Astrocyte (in vitro differentiated cells and primary cell): ENCODE measurements around the gene NPHP4.

Source experiments
- CTCF ChIP-seq: IDR thresholded peaks from 2 replicates; pipeline ENCODE4 v1.5.1; 2011; ENCODE audit warnings: low read depth, mild to moderate bottlenecking, inconsistent platforms, low read length, moderate library complexity; ENCODE audit not compliant: insufficient read depth
- EZH2 ChIP-seq: IDR thresholded peaks from 2 replicates; pipeline ENCODE4 v1.6.1; 2012; ENCODE audit warnings: mild to moderate bottlenecking, low read length, inconsistent platforms; ENCODE audit not compliant: insufficient read depth

- TF ChIP-seq CTCF (no peak), EZH2 (no peak)
These were observed 35.4 kb upstream of the NPHP4 start for GRCh38 chr1:6027591-6027990.
